HepG2 (cell line): Measurements from ENCODE around the gene TM9SF4. TPM values are rescaled to one million over a fixed set of nuclear protein-coding genes. Genes with fewer than 3 reads are reported as not detected.
A peak's percentile ranks its signal among the peaks of the same experiment; 100 is the strongest.

Experiments
- ATAC-seq: fragments of 200-7000 bp; cut with Tn5 transposase; 3 replicates; pipeline ENCODE4 v1.9.1; 2020; ENCODE audit warnings: mild to moderate bottlenecking, moderate library complexity
- BruUV-seq: library from RNA; stranded (reverse); fragments of 400-500 nt; replicated peaks from 2 replicates; lab custom pipeline; 2021; lab: Mats Ljungman, UMichigan
- CTCF ChIA-PET: fragments of 300-600 bp; formaldehyde crosslinking; extraction: SDS; loops from one replicate; lab custom pipeline; 2021; ENCODE audit warnings: low total read pairs, inconsistent platforms, low intra/inter-chr PET ratio; lab: Yijun Ruan, JAX
- POLR2A ChIA-PET: fragments of 350-600 bp; sonication (Branson Sonifier 250); formaldehyde crosslinking; loops from one replicate; lab custom pipeline; 2020; ENCODE audit warnings: antibody characterized with exemption, inconsistent platforms; lab: Yijun Ruan, JAX
- DNase-seq: peaks from one replicate; pipeline ENCODE4 v3.0.0-alpha.2; 2015; ENCODE audit warnings: low spot score
- FAIRE-seq: peaks from 3 replicates; lab custom pipeline; 2011; peaks lifted over from hg19 to GRCh38; lab: Jason Lieb, UNC
- H2AFZ ChIP-seq: one replicate; pipeline ENCODE4 v1.6.1; 2011; ENCODE audit warnings: low read length, inconsistent platforms
- H3K27ac ChIP-seq: fragments of 300-600 bp; 3 replicates; pipeline ENCODE4 v1.8.0; 2011; ENCODE audit warnings: mixed run types, mild to moderate bottlenecking, mixed read lengths, low read length, inconsistent platforms; ENCODE audit not compliant: insufficient read depth; ENCODE audit errors: extremely low read length
- H3K27me3 ChIP-seq, 2 experiments: fragments of 200-600 bp in 1 of 2; 2 replicates in 1 of 2; 3 replicates in 1 of 2; pipeline versions ENCODE4 v1.6.0 to v1.8.0; 2011; ENCODE audit warnings: low read length in 2 of 2, mild to moderate bottlenecking in 2 of 2, moderate library complexity in 2 of 2, inconsistent platforms in 1 of 2; ENCODE audit not compliant: insufficient read depth in 2 of 2, control insufficient read depth in 1 of 2
- H3K36me3 ChIP-seq, 2 experiments: fragments of 200-600 bp in 1 of 2; replicated peaks in 1 of 2; 2 replicates in 1 of 2; 3 replicates in 1 of 2; pipeline versions ENCODE4 v1.5.1 to v1.8.0; 2011; ENCODE audit warnings: low read length in 2 of 2, inconsistent platforms in 1 of 2; ENCODE audit not compliant: insufficient read depth in 2 of 2, control insufficient read depth in 1 of 2
- H3K4me1 ChIP-seq: 2 replicates; pipeline ENCODE4 v1.5.1; 2012; ENCODE audit warnings: low read length, inconsistent platforms; ENCODE audit not compliant: insufficient read depth
- H3K4me2 ChIP-seq: 2 replicates; pipeline ENCODE4 v1.6.0; 2011; ENCODE audit warnings: low read depth, low read length, inconsistent platforms
- H3K4me3 ChIP-seq, 3 experiments: fragments of 200-600 bp in 1 of 3; sonication (generic), shearing (Covaris generic) in 1 of 3; replicated peaks in 1 of 3; 2 replicates each; pipeline ENCODE4 v1.5.1; 2011 to 2016; ENCODE audit warnings: low read length in 3 of 3, inconsistent platforms in 2 of 3, low read depth in 2 of 3, mild to moderate bottlenecking in 2 of 3, control low read depth in 1 of 3, mixed read lengths in 1 of 3; ENCODE audit not compliant: insufficient read depth in 1 of 3
- H3K79me2 ChIP-seq: one replicate; pipeline ENCODE4 v1.6.1; 2011; ENCODE audit warnings: low read length, inconsistent platforms; ENCODE audit not compliant: insufficient read depth
- H3K9ac ChIP-seq: 2 replicates; pipeline ENCODE4 v1.6.0; 2011; ENCODE audit warnings: mild to moderate bottlenecking, low read depth, low read length, inconsistent platforms; ENCODE audit not compliant: insufficient read depth
- H3K9me3 ChIP-seq: 2 replicates; pipeline ENCODE4 v1.5.1; 2012; ENCODE audit warnings: mild to moderate bottlenecking, low read length
- H4K20me1 ChIP-seq: 2 replicates; pipeline ENCODE4 v1.6.0; 2011; ENCODE audit warnings: inconsistent platforms, mild to moderate bottlenecking, low read length, moderate library complexity; ENCODE audit not compliant: insufficient read depth
- CBX5 ChIP-seq: sonication (generic); formaldehyde crosslinking; IDR thresholded peaks from 2 replicates; pipeline ENCODE4 v1.4.0; 2020; ENCODE audit warnings: missing genetic modification reagents, borderline replicate concordance
- EEA1 ChIP-seq: sonication (generic); formaldehyde crosslinking; IDR thresholded peaks from 2 replicates; pipeline ENCODE4 v1.5.1; 2020; ENCODE audit warnings: mild to moderate bottlenecking, missing genetic modification reagents, borderline replicate concordance
- ELF4 ChIP-seq: sonication (generic); formaldehyde crosslinking; IDR thresholded peaks from 2 replicates; pipeline ENCODE4 v1.5.0; 2020; ENCODE audit warnings: missing genetic modification reagents, mild to moderate bottlenecking, moderate library complexity, borderline replicate concordance
- KDM3A ChIP-seq: IDR thresholded peaks from 2 replicates; pipeline ENCODE4 v1.6.1; 2018; ENCODE audit warnings: low read depth, missing compliant biosample characterization
- NCOA1 ChIP-seq: sonication (generic); formaldehyde crosslinking; IDR thresholded peaks from 2 replicates; pipeline ENCODE4 v1.9.0; 2021; ENCODE audit warnings: missing genetic modification reagents
- POLR2A ChIP-seq, 2 experiments: IDR thresholded peaks; 2 replicates each; pipeline ENCODE4 v1.6.1; 2011; ENCODE audit warnings: low read depth in 2 of 2, low read length in 2 of 2, mild to moderate bottlenecking in 1 of 2, moderate library complexity in 1 of 2; ENCODE audit not compliant: insufficient read depth in 1 of 2
- POLR2G ChIP-seq: fragments of 200-400 bp; formaldehyde crosslinking; IDR thresholded peaks from 2 replicates; pipeline ENCODE4 v1.6.1; 2018; ENCODE audit warnings: mild to moderate bottlenecking, low read depth, low read length, moderate library complexity
- TCF12 ChIP-seq, 2 experiments: fragments of 450-650 bp in 1 of 2; sonication (generic) in 1 of 2; formaldehyde crosslinking in 1 of 2; IDR thresholded peaks; 2 replicates each; pipeline versions ENCODE4 v1.6.1 to v1.8.0; 2017 to 2022; ENCODE audit warnings: antibody characterized with exemption in 1 of 2, mild to moderate bottlenecking in 1 of 2, missing genetic modification reagents in 1 of 2, moderate library complexity in 1 of 2
- TMF1 ChIP-seq: sonication (generic); formaldehyde crosslinking; IDR thresholded peaks from 2 replicates; pipeline ENCODE4 v1.8.1; 2022; ENCODE audit warnings: low read depth, missing genetic modification reagents
- UBTF ChIP-seq: sonication (generic); formaldehyde crosslinking; IDR thresholded peaks from 2 replicates; pipeline ENCODE4 v1.4.0; 2020; ENCODE audit warnings: mild to moderate bottlenecking, missing genetic modification reagents
- YY1 ChIP-seq: IDR thresholded peaks from 2 replicates; pipeline ENCODE4 v1.6.1; 2011; ENCODE audit warnings: low read length, low read depth, moderate library complexity, mild to moderate bottlenecking; ENCODE audit not compliant: insufficient read depth, insufficient replicate concordance
- ZC3H13 ChIP-seq: sonication (generic); formaldehyde crosslinking; IDR thresholded peaks from 2 replicates; pipeline ENCODE4 v1.8.1; 2023; ENCODE audit warnings: mild to moderate bottlenecking, missing genetic modification reagents, moderate library complexity
- ZNF124 ChIP-seq: sonication (generic); formaldehyde crosslinking; IDR thresholded peaks from 2 replicates; pipeline ENCODE4 v1.4.0; 2020; ENCODE audit warnings: missing genetic modification reagents
- ZNF326 ChIP-seq: sonication (generic); formaldehyde crosslinking; IDR thresholded peaks from 2 replicates; pipeline ENCODE4 v1.4.0; 2020; ENCODE audit warnings: missing genetic modification reagents, borderline replicate concordance
- ZNF329 ChIP-seq: sonication (generic); formaldehyde crosslinking; IDR thresholded peaks from 2 replicates; pipeline ENCODE4 v1.9.0; 2021; ENCODE audit warnings: low read depth, mild to moderate bottlenecking, missing genetic modification reagents
- ZNF501 ChIP-seq: sonication (generic); formaldehyde crosslinking; IDR thresholded peaks from 2 replicates; pipeline ENCODE4 v1.5.1; 2020; ENCODE audit warnings: mild to moderate bottlenecking, moderate library complexity, missing genetic modification reagents
- ZNF75D ChIP-seq: sonication (generic); formaldehyde crosslinking; IDR thresholded peaks from 2 replicates; pipeline ENCODE4 v1.8.1; 2023; ENCODE audit warnings: missing genetic modification reagents, mild to moderate bottlenecking, borderline replicate concordance
- ZSCAN31 ChIP-seq: sonication (generic); formaldehyde crosslinking; IDR thresholded peaks from 2 replicates; pipeline ENCODE4 v1.5.0; 2020; ENCODE audit warnings: low read depth, mild to moderate bottlenecking, missing genetic modification reagents
- in situ Hi-C: cut with HindIII; loops from 2 replicates; pipeline ENCODE4 v1.10.0; 2017; ENCODE audit warnings: low pct_unique_long_range_greater_than_20kb; ENCODE audit not compliant: extremely low pct_ligation_motif_present
- intact Hi-C: fragments of 100-400 bp; cut with micrococcal nuclease; formaldehyde crosslinking; loops from one replicate; pipeline ENCODE4 v1.10.0; 2022; ENCODE audit not compliant: unreplicated experiment
- polyA plus RNA-seq, 8 experiments: library from polyadenylated mRNA; depleted of rRNA in 3 of 8; stranded (reverse) in 7 of 8; unstranded in 1 of 8; fragments of >200 nt; fragmentation: Illumina TruSeq in 4 of 8; extraction: Trizol in 4 of 8; gene quantifications; 2 replicates each; pipeline versions ENCODE4 v1.2.1 to v1.2.3, GENCODE V29; 2011 to 2016; ENCODE audit warnings: low read depth in 4 of 8, missing spikeins in 1 of 8, mixed read lengths in 1 of 8; ENCODE audit not compliant: insufficient read depth in 1 of 8
- total RNA-seq, 5 experiments: library from RNA; depleted of rRNA; stranded (reverse); fragments of >200 nt; fragmentation: Illumina TruSeq; extraction: Trizol; gene quantifications; 2 replicates each; pipeline ENCODE4 v1.2.3, GENCODE V29; 2016; ENCODE audit warnings: low read depth in 1 of 5
- TF ChIP-seq, protein P1 (sequence below): sonication (generic); formaldehyde crosslinking; IDR thresholded peaks from 2 replicates; pipeline ENCODE4 v1.4.0; 2020; ENCODE audit warnings: mild to moderate bottlenecking, low read depth, missing genetic modification reagents

The TM9SF4 gene
- total and polyA plus RNA-seq, 2 of the 13 experiments (the other 11 are each of a cell fraction or from before 2014, with no cell fraction given): 53.5 to 171 TPM

DNA sequence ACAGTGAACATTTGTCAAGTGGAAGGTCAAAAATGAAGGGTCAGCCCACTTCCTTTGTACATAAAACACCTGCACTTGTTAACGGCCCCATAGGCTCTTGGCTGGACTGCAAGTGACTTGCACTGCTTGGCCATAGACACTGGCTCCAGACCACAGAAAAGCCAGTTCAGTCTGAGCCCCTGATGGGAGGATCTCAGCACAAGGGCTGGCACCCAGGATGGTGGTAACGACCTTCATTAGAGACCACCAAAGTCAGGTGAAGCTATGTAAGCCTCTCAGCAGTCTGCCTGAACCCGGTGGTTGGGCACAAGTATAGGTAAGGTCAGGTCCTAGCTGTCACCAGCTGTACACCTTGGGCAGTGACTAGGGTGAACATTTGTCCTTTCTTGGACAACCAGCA, 81.9 kb downstream of the TM9SF4 start (continued):
- TF ChIP-seq UBTF (0 out of 2 replicates have a peak, but pooled peaks have one; percentile 3), YY1 (no peak), ELF4 (CRISPR knock-in tag) (no peak), EEA1 (CRISPR knock-in tag) (no peak), ZNF124 (0 out of 2 replicates have a peak, but pooled peaks have one; percentile 26), ZC3H13 (peak; percentile 83), ZSCAN31 (CRISPR knock-in tag) (0 out of 2 replicates have a peak, but pooled peaks have one; percentile 13), ZNF326 (CRISPR knock-in tag) (0 out of 2 replicates have a peak, but pooled peaks have one; percentile 44), TCF12 (IDR thresholded peaks at IDR 0.05) (no peak), TCF12 (CRISPR knock-in tag; IDR thresholded peaks at IDR 0.05) (no peak), KDM3A (CRISPR knock-in tag) (0 out of 2 replicates have a peak, but pooled peaks have one; percentile 23)

DNA sequence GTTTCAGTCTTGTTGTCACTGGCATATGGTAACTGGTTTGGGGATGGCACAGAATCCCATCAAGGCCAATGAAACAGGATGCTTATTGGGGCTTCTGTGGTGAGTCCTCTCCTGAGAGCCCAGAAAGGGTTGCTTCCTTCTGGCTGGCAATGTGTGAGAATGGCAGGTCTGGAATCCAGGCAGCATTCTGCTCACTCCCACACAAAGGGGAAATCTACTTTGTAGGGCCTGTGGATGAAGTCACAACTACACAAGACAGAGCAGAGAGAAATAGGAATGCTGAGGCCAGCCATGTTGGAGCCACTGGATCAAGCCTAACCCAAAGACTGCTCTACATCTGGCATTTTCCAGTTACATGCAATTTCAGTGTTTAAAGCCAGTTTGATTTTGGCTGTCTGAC, 82.4 kb downstream of the TM9SF4 start:
- Histone ChIP-seq H3K9me3 (no peaks in the 10 kb centered on the region), H3K9ac (no peak overlapping the region), H3K27ac (no peak overlapping the region), H3K4me3 (no peak overlapping the region), H3K36me3 (peaks cover 26 to 37% of the 10 kb centered on the region in 2 experiments), H3K27me3 (no peaks in the 10 kb centered on the region), H4K20me1 (peaks cover 6% of the 10 kb centered on the region; the same call in 1 of the 2 replicates), H3K4me1 (peaks cover 22% of the 10 kb centered on the region), H2AFZ (no peak overlapping the region), H3K79me2 (no peaks in the 10 kb centered on the region), H3K4me2 (no peak overlapping the region)
- TF ChIP-seq ZNF501 (CRISPR knock-in tag): no peak
- 0 out of 2 replicates have a peak, but pooled peaks have one; percentile 20 for TF ChIP-seq TMF1 (CRISPR knock-in tag)
- TF ChIP-seq ZNF329 (CRISPR knock-in tag): peak; percentile 70; the same call in 1 of the 2 replicates
- no peak for TF ChIP-seq NCOA1 (CRISPR knock-in tag)
- TF ChIP-seq CBX5 (CRISPR knock-in tag): no peak
- TF ChIP-seq ZNF75D: 0 out of 2 replicates have a peak, but pooled peaks have one; percentile 15
- TF ChIP-seq POLR2A (IDR thresholded peaks at IDR 0.05; ENCODE audit: insufficient read depth in 1 of 2, low read depth in 2 of 2, low read length in 2 of 2): peak in 1 of 2 experiments; percentile 9; a peak in 1 of 4 replicates
- TF ChIP-seq POLR2G: 0 out of 2 replicates have a peak, but pooled peaks have one; percentile 15
- TF ChIP-seq, protein P1, sequence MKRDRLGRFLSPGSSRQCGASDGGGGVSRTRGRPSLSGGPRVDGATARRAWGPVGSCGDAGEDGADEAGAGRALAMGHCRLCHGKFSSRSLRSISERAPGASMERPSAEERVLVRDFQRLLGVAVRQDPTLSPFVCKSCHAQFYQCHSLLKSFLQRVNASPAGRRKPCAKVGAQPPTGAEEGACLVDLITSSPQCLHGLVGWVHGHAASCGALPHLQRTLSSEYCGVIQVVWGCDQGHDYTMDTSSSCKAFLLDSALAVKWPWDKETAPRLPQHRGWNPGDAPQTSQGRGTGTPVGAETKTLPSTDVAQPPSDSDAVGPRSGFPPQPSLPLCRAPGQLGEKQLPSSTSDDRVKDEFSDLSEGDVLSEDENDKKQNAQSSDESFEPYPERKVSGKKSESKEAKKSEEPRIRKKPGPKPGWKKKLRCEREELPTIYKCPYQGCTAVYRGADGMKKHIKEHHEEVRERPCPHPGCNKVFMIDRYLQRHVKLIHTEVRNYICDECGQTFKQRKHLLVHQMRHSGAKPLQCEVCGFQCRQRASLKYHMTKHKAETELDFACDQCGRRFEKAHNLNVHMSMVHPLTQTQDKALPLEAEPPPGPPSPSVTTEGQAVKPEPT (CRISPR knock-in tag): 0 out of 2 replicates have a peak, but pooled peaks have one; percentile 31
- in situ Hi-C loops: no loop called here
- DNase-seq (no peak), FAIRE-seq (peak; percentile 37), ATAC-seq (no peak)
- ChIA-PET POLR2A (interaction anchor here (0.9 to 1.8 kb wide), 3 partner anchors 8 to 13 kb away, joined by 3 to 8 read pairs (median 3); no protein-coding TSS in a partner anchor), CTCF (no interaction called here)
- no TSS peak for BruUV-seq
- intact Hi-C loops: no loop called here
